Measurements from ENCODE around the gene PDZRN3.

PDZRN3 gene

GRCh38 chr3:73409138-73409763 is 215.5 kb downstream of the PDZRN3 start:
- DNase-seq = no peak

DNA sequence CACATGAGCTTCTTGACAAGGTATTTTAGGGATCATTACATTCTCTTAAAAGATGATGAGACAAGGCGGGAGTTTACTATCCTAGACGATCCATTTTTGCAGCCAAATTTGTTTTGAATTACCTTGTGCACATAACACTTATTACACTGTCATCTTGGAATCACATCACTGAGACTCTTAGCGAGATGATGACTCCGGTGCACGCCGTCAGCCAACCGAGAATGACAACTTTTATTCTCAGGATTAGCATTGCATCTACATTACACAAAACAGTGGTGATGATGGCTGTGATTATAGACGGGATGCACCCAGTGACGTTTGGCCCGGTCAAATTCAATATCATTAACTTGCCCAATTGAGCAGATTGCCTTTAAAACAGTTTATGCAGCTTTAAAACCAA is 216.1 kb downstream of the PDZRN3 start:
- DNase-seq = no peak

- DNase-seq = no peak
Observed at GRCh38 chr3:73407577-73407976, 217.2 kb downstream of the PDZRN3 start.

DNA sequence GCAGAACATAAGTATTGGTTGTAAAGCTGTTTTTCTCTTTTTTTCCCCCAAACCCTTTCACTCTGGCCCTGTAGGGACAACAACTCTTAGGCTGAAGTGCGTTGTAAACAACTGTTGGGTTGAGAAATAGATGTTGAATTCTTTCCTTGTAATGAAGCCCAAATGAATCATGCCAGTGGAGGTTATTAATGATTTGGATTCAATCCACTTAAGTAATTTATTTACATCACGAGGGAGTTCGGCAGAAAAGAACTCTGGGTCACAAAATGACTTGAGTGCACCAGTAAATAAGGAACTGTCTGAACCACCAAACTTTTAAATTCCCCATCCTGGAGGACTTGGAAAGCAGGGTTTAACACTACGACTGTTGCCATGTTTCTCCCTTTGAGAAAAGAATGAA is 218.9 kb downstream of the PDZRN3 start:
- DNase-seq = no peak

DNA sequence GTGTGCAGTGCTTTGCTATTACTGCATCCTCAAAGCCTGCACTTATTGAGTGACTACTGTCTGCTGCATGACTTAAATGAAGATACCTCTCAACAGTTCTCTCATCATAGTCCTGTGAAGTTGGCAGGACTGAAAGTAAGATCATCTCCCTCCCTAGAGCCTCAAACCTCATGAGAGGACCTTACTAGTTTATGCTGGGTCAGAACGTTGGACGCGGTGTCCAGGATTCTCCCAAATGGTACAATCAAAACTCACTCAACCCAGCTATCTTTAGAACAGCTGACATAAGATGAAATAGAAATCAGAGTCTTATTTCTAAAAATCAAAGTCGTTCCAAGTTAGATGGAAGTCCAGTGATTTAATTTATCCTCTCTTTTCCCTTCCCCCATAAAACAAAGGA is 219.7 kb downstream of the PDZRN3 start:
- no peak for DNase-seq

DNA sequence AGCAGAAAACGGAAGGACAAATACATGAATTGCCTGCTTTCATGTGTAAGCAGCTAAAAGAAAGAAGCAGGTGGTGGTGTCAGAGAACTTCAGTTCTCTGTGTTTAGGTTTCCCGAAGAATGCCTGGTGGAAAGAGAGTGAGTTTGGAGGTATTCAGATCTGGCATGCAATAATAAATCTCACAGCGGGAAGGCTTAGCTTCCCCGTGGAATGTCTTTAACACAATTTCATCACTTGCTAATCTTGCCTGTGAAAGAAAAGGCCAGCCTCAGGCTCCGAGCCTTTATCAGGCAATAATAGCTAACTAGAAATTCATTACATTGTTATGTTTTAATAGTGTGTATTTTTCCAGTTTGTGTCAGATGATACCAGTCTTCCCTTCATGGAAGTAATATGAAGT is 220.3 kb downstream of the PDZRN3 start:
- DNase-seq = no peak

DNA sequence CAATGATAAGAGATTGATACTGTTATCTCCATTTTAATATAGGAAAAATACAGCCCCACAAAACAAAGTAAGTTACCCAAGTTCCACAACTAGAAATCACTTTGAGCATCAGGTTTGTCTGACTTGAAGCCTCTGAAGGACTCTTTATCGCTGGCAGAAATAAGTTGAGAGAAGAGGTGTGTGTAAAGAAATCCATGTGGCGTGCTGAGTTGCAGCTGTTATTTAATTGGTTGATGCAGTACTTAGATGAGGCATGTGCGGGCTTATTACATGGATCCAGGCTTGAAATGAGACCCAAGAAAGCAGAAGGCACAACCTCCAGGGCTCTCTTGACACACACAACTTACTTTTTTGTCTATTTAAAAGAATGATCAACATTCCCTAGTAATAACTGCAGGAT is 221.3 kb downstream of the PDZRN3 start:
- no peak for DNase-seq

- DNase-seq = no peak
Observed at GRCh38 chr3:73401616-73402279, 223.0 kb downstream of the PDZRN3 start.

- no peak for DNase-seq
Observed at GRCh38 chr3:73401059-73401458, 223.7 kb downstream of the PDZRN3 start.

GRCh38 chr3:73399666-73400253 is 225.0 kb downstream of the PDZRN3 start:
- no peak for DNase-seq

DNA sequence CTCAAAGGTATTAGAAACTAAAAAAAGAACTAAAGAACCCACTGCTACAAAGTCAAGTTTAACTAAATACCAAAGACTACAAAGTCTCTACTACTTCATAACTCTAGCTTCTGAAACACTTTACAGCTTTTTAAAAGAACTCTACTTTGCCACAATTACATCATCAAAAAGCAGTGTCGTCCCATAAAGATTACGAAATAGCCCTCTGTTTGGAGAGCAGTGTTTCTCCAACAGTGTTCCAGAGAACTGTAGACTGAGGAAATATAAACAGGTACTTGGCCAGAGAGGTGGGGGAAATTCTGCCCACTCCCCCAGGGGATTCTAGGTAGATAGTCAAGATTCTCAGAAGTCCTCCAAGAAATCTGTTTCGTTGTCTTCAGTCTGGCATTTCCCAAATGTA is 225.6 kb downstream of the PDZRN3 start:
- DNase-seq = no peak

DNA sequence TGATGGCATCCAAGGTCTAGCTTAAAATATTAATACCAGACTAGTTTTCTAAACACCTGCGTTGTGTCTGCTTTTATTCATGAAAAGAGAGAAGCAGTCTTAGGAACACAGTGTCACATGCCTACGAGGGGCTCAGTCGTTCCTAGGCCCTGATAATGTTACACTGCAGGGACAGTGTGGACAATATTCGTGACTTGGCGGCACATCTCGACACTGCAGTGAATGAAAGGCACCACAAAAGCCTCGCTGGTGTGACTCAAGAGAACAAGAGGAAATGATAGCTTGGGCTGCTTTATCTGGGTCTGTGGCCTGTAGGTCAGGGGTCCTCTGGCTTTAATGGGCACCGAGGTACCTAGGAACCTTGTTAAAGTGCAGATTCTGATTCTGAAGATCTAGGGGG is 226.7 kb downstream of the PDZRN3 start:
- DNase-seq = no peak

DNA sequence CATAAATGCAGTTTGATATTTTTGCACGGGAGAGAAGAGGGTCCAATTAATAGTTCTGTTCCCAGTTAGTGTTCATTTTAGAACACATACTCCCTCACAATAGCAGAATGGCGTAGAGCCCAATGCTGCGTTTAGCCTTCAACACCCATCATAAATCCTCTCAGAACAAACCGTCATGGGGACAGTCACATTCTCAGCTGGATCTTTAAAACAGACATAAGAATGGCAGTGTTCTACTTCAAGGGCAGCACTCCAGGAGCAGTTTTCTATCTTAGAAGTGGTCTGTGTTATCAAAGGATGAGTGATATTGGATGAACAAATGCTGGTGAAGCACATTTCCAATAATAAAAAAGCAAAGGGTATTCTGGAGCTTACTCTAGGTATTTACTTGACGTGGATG is 230.5 kb downstream of the PDZRN3 start:
- no peak for DNase-seq

- DNase-seq = no peak
Observed at GRCh38 chr3:73393005-73393404, 231.7 kb downstream of the PDZRN3 start.

- no peak for DNase-seq
Observed at GRCh38 chr3:73391984-73392383, 232.8 kb downstream of the PDZRN3 start.

GRCh38 chr3:73389928-73390327 is 234.8 kb downstream of the PDZRN3 start:
- no peak for DNase-seq

- no peak for DNase-seq
Observed at GRCh38 chr3:73389117-73389813, 235.5 kb downstream of the PDZRN3 start.

GRCh38 chr3:73385568-73385967 is 239.2 kb downstream of the PDZRN3 start:
- no peak for DNase-seq

- no peak for DNase-seq
Observed at GRCh38 chr3:73384091-73384906, 240.4 kb downstream of the PDZRN3 start.

- no peak for DNase-seq
Observed at GRCh38 chr3:73383470-73384049, 241.2 kb downstream of the PDZRN3 start.

DNA sequence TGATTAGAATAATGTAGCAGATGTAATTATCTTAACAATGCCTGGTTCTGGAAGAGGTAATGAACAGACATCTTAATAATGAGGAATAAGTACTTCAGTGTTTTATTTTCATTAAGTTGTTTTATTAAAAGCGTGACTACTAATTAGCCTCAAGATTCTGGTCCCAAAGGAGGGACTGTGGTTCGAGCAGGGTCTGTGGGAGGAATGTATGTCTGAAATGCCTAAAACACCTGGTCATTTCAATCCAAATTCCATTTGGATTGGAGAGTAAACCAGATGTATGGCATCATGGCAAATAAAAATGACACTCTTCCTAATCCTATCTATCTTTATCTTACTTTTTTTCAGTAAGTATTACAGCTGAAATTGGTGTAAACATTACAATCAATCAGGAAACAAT is 243.2 kb downstream of the PDZRN3 start:
- DNase-seq = no peak

DNA sequence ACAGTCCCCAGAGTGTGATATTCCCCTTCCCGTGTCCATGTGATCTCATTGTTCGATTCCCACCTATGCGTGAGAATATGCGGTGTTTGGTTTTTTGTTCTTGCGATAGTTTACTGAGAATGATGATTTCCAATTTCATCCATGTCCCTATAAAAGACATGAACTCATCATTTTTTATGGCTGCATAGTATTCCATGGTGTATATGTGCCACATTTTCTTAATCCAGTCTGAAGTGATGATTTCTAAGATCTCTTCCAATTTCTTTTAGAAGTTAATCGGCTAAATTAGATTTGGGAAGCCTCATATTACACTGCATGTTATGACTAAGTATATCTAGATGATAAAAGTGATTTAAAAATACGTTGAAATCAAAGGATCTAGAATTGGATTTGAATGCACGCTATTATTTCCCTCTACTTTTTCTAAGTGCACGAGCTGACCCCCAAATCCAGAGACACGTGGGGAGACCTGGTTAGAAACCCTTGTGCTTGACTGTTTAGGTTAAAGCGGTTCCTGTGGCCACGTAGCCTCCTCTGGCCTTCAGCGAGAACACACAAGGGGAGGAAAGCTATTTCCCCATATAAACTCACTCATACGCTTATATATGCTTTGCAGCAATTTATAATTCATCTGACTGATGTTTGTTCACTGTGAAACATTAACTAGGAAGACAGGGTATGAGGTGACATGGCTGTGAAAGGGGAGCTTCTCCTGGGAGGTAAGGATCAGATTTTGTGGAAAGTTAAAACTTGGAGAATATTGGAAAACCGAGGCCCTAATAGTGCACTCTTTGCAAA is 243.8 kb downstream of the PDZRN3 start:
- no peak for DNase-seq
